Epithelial cell of proximal tubule (primary cell): ENCODE data around the gene ADGRA1. TPM values are rescaled to one million over a fixed set of nuclear protein-coding genes. Genes with fewer than 3 reads are reported as not detected.

Experiments
- DNase-seq: peaks from one replicate; pipeline ENCODE4 v3.0.0-alpha.2; 2011; ENCODE audit warnings: low read depth
- H3K4me3 ChIP-seq: 2 replicates; pipeline ENCODE4 v1.5.1; 2011; ENCODE audit warnings: low read depth, mild to moderate bottlenecking, low read length
- CTCF ChIP-seq: conservative IDR thresholded peaks from 2 replicates; pipeline ENCODE4 v1.5.1; 2012; ENCODE audit warnings: low read depth, mild to moderate bottlenecking, low read length
- total RNA-seq: library from RNA; depleted of rRNA; stranded (reverse); fragments of >200 nt; gene quantifications from 2 replicates; pipeline ENCODE4 v1.2.3, GENCODE V29; 2015

The ADGRA1 gene
- total RNA-seq, 1 donor from 2014 or later: not detected

GRCh38 chr10:133072720-133073390 is 14.9 kb upstream of the ADGRA1 start:
- no peak overlapping the region for H3K4me3 ChIP-seq
- no peak for DNase-seq
- no peak for TF ChIP-seq CTCF

GRCh38 chr10:133075346-133076137 is 12.2 kb upstream of the ADGRA1 start:
- no peak for DNase-seq
- no peak for TF ChIP-seq CTCF

GRCh38 chr10:133076274-133077038 is 11.3 kb upstream of the ADGRA1 start:
- no peak overlapping the region for H3K4me3 ChIP-seq
- no peak for DNase-seq
- TF ChIP-seq CTCF: no peak

More at GRCh38 chr10:133075346-133076137, 12.2 kb upstream of the ADGRA1 start:
- H3K4me3 ChIP-seq: no peak overlapping the region

GRCh38 chr10:133079836-133080682 is 7.7 kb upstream of the ADGRA1 start:
- no peak for TF ChIP-seq CTCF
- H3K4me3 ChIP-seq: no peak overlapping the region
- no peak for DNase-seq

- DNase-seq: no peak
- no peak for TF ChIP-seq CTCF
Measured at GRCh38 chr10:133080683-133081040, 7.1 kb upstream of the ADGRA1 start.

GRCh38 chr10:133081636-133082035 is 6.1 kb upstream of the ADGRA1 start:
- no peak for TF ChIP-seq CTCF
- DNase-seq: no peak
- no peak overlapping the region for H3K4me3 ChIP-seq

More at GRCh38 chr10:133080683-133081040, 7.1 kb upstream of the ADGRA1 start:
- H3K4me3 ChIP-seq: no peak overlapping the region
